ENCODE results near the gene JOSD2.
A peak's percentile ranks its signal among the peaks of the same experiment; 100 is the strongest.

The JOSD2 gene

GRCh38 chr19:50515168-50515561, 4.2 kb upstream of the JOSD2 start:
- in situ Hi-C loops (cut with HindIII; ENCODE audit: low sequenced_read_pairs) = no loop called here
- TF ChIP-seq CTCF (IDR thresholded peaks at IDR 0.05; ENCODE audit: low read depth, low read length, missing control alignments) = no peak
- no peak overlapping the region for H3K4me3 ChIP-seq (ENCODE audit: low read depth, low read length)
- no peak for DNase-seq (ENCODE audit: low read depth)

- no peak overlapping the region for H3K4me3 ChIP-seq (ENCODE audit: low read depth, low read length)
- no peak for DNase-seq (ENCODE audit: low read depth)
- in situ Hi-C loops (cut with HindIII; ENCODE audit: low sequenced_read_pairs) = no loop called here
- TF ChIP-seq CTCF (IDR thresholded peaks at IDR 0.05; ENCODE audit: low read depth, low read length, missing control alignments) = no peak
Observed at GRCh38 chr19:50514346-50515167, 3.6 kb upstream of the JOSD2 start.

DNA sequence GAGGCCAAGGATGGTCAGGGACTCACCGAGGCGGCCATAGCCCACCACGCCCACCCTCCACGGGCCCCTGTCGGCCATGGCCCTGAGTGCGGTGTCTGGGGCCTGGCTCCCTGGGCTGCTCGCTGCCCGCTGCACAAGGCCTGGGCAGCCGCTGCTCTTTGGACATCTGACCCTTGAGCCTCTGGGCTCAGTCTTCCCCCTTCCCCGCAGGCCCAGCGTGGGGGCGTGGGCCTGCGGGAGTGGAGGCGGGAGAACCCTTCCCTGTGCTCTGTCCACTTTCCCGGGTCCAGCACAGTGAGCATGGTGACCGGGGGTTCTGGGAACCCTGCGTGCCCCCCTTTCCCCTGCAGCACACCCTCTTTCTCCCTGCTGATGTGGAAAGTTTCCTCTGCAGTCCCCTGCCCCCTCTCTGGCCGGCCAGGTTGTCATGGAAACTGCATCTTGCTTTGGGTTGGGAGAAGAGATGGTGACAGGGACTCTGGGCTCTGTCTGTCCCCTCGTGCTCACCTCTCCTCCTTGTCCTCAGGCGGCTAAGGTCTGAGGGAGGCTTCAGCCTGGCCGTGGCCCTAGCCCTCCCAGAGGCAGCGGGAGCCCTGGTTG, 2.9 kb upstream of the JOSD2 start, which contains the start of gene ASPDH:
Gene ASPDH, minus strand, starts transcription at position 168 of the 600 bp plus-strand sequence. Its CDS starts 90 bp downstream, at position 78.
- DNase-seq (ENCODE audit: low read depth) = no peak
- in situ Hi-C loops (cut with HindIII; ENCODE audit: low sequenced_read_pairs) = no loop called here
- H3K4me3 ChIP-seq (ENCODE audit: low read depth, low read length) = no peak within 1 kb of the TSS
- no peak for TF ChIP-seq CTCF (IDR thresholded peaks at IDR 0.05; ENCODE audit: low read depth, low read length, missing control alignments)

GRCh38 chr19:50512999-50513745, 2.2 kb upstream of the JOSD2 start:
- H3K4me3 ChIP-seq (ENCODE audit: low read depth, low read length) = no peak overlapping the region
- no peak for DNase-seq (ENCODE audit: low read depth)
- TF ChIP-seq CTCF (IDR thresholded peaks at IDR 0.05; ENCODE audit: low read depth, low read length, missing control alignments) = no peak
- in situ Hi-C loops (cut with HindIII; ENCODE audit: low sequenced_read_pairs) = no loop called here

- DNase-seq (ENCODE audit: low read depth) = no peak
- TF ChIP-seq CTCF (IDR thresholded peaks at IDR 0.05; ENCODE audit: low read depth, low read length, missing control alignments) = no peak
- H3K4me3 ChIP-seq (ENCODE audit: low read depth, low read length) = peak overlapping the region; percentile 80
- in situ Hi-C loops (cut with HindIII; ENCODE audit: low sequenced_read_pairs) = no loop called here
Observed at GRCh38 chr19:50512112-50512998, 1.4 kb upstream of the JOSD2 start.

GRCh38 chr19:50510700-50511068, 307 bp downstream of the JOSD2 start:
- no peak for TF ChIP-seq CTCF (IDR thresholded peaks at IDR 0.05; ENCODE audit: low read depth, low read length, missing control alignments)
- in situ Hi-C loops (cut with HindIII; ENCODE audit: low sequenced_read_pairs) = no loop called here
- peak overlapping the region; percentile 80 for H3K4me3 ChIP-seq (ENCODE audit: low read depth, low read length)
- DNase-seq (ENCODE audit: low read depth) = no peak

Data from astrocyte of the cerebellum (primary cell).